Transverse colon (tissue), 4 donors: ENCODE measurements around the gene PRKCB. TPM values are rescaled to one million over a fixed set of nuclear protein-coding genes. Genes with fewer than 3 reads are reported as not detected.

Source experiments
- DNase-seq: peaks from one replicate; pipeline ENCODE4 v3.0.0-alpha.2; 2019
- H3K27ac ChIP-seq, 4 donors: fragments of 200-600 bp; sonication (generic); 2 replicates each; pipeline ENCODE4 v1.5.1; 2016 to 2018; ENCODE audit warnings: inconsistent platforms in 4 of 4
- H3K27me3 ChIP-seq: fragments of 200-600 bp; sonication (generic); 2 replicates; pipeline ENCODE4 v1.5.1; 2017; ENCODE audit warnings: inconsistent platforms
- H3K36me3 ChIP-seq, 4 donors: fragments of 200-600 bp; sonication (generic); 2 replicates each; pipeline ENCODE4 v1.5.1; 2017 to 2019; ENCODE audit warnings: inconsistent platforms in 4 of 4
- H3K4me1 ChIP-seq, 4 donors: fragments of 200-600 bp; sonication (generic); 2 replicates each; pipeline ENCODE4 v1.5.1; 2017 to 2020; ENCODE audit warnings: inconsistent platforms in 4 of 4
- H3K4me3 ChIP-seq, 4 donors: fragments of 200-600 bp; sonication (generic); 1 replicate in 1 of 4; 2 replicates in 3 of 4; pipeline versions ENCODE4 v1.5.1 to v1.6.1; 2017 to 2019; ENCODE audit warnings: inconsistent platforms in 4 of 4
- H3K9me3 ChIP-seq, 2 donors: fragments of 200-600 bp; sonication (generic); 2 replicates each; pipeline ENCODE4 v1.5.1; 2017 to 2019; ENCODE audit warnings: inconsistent platforms in 2 of 2
- CTCF ChIP-seq, 5 experiments: fragments of 200-600 bp in 3 of 5; fragments of 450-650 bp in 2 of 5; sonication (generic) in 3 of 5; IDR thresholded peaks; 1 replicate in 2 of 5; 2 replicates in 3 of 5; pipeline ENCODE4 v1.5.1; 2016 to 2017; ENCODE audit warnings: antibody characterized with exemption in 5 of 5, inconsistent platforms in 3 of 5, mild to moderate bottlenecking in 2 of 5, moderate library complexity in 1 of 5
- EP300 ChIP-seq: sonication (generic); formaldehyde crosslinking; IDR thresholded peaks from one replicate; pipeline ENCODE4 v1.6.1; 2017; ENCODE audit warnings: antibody characterized with exemption, low read depth
- POLR2A ChIP-seq: fragments of 450-650 bp; IDR thresholded peaks from one replicate; pipeline ENCODE4 v1.6.1; 2016; ENCODE audit warnings: antibody characterized with exemption, mild to moderate bottlenecking, moderate library complexity
- POLR2AphosphoS5 ChIP-seq, 3 donors: sonication (generic); formaldehyde crosslinking; IDR thresholded peaks; one replicate each; pipeline ENCODE4 v1.6.1; 2016; ENCODE audit warnings: antibody characterized with exemption in 3 of 3
- WGBS, 2 donors: methylation state at CpG; one replicate each; pipeline ENCODE4 v1.1.5; 2018; ENCODE audit warnings: low coverage in 1 of 2; 5-methylcytosine and 5-hydroxymethylcytosine counted together
- in situ Hi-C, 4 donors: fragments of 200-750 bp; cut with MboI; loops; one replicate each; pipeline versions ENCODE4 v1.15.0 to v1.15.1; 2017; ENCODE audit warnings: low sequenced_read_pairs in 3 of 4, low pct_ligation_motif_present in 1 of 4, low pct_unique_long_range_greater_than_20kb in 1 of 4
- intact Hi-C: fragments of 100-400 bp; cut with DNase I; formaldehyde crosslinking; loops from one replicate; pipeline ENCODE4 v1.15.1; 2023; ENCODE audit warnings: low total_unique reads
- total RNA-seq, 4 donors: library from RNA; depleted of rRNA; stranded (reverse); fragments of >200 nt; gene quantifications; one replicate each; pipeline ENCODE4 v1.1.0, GENCODE V29; 2016

PRKCB gene
- total RNA-seq, 4 donors from 2014 or later: 9.0 to 28.3 (median 15.2) TPM

- intact Hi-C loops (loop anchor here (10.0 kb wide), 1 partner anchor 114 kb away; the partner anchor contains the start of gene PRKCB), in situ Hi-C loops (loop anchor here in 1 of 4 donors (25.0 kb wide), 1 partner anchor 88 kb away; no protein-coding TSS in a partner anchor)
- Histone ChIP-seq H3K36me3 (no peaks in the 10 kb centered on the region), H3K4me3 (no peak overlapping the region), H3K9me3 (no peaks in the 10 kb centered on the region), H3K4me1 (peaks cover 0 to 28% (median 4%) of the 10 kb centered on the region in 4 donors), H3K27ac (peak overlapping the region in 3 of 4 donors; percentile 24 to 48 (median 31)), H3K27me3 (no peaks in the 10 kb centered on the region)
- DNase-seq: peak; percentile 53
- WGBS, 2 donors: 29 to 33% methylated on average over 10 to 11 of the region's 11 CpGs
- no peak for TF ChIP-seq CTCF (IDR thresholded peaks at IDR 0.05)
- no peak for TF ChIP-seq POLR2AphosphoS5 (IDR thresholded peaks at IDR 0.05)
- TF ChIP-seq POLR2A: no peak
- TF ChIP-seq EP300: no peak
These were observed 113.2 kb downstream of the PRKCB start for GRCh38 chr16:23948949-23949411.

DNA sequence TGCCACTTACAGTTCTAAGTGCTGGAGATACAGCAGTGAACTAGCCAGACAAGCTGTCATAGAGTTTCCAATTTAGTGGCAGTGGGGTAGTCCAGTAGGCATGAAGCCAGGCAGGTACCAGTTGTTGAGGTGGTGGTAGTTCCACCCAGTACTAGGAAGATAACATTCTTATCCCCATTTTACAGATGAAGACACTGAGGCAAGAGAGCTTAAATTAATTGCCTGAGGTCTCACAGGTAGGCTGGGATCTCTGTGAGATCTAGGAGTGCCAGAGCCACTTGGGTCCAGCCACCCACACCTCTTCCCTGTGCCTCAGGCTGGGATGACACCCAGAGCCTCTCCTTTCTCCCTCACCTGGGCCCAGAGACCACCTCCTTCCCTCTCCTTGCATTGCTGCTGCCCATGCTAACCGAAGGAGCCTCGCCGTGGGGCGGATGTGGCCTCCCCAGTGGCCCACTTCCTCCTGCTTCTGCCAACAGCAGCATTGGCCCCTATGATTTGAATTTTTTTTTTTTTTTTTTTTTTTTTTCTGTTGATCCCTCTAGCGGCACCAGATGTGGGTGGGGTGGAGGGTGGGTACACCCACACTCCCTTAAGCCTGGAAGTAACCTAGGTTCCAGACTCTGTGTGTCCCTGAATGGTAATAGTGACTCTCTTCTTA, 114.0 kb downstream of the PRKCB start:
- peaks cover 0 to 28% (median 4%) of the 10 kb centered on the region in 4 donors for H3K4me1 ChIP-seq
- H3K36me3 ChIP-seq: no peaks in the 10 kb centered on the region
- WGBS, 2 donors: 48 to 81% methylated on average over 4 to 5 of the region's 5 CpGs
- in situ Hi-C loops (loop anchor here in 1 of 4 donors (25.0 kb wide), 1 partner anchor 88 kb away; no protein-coding TSS in a partner anchor), intact Hi-C loops (loop anchor here (10.0 kb wide), 1 partner anchor 115 kb away; the partner anchor contains the start of gene PRKCB)
- H3K9me3 ChIP-seq: no peaks in the 10 kb centered on the region
- H3K27me3 ChIP-seq: no peaks in the 10 kb centered on the region
- no peak for TF ChIP-seq CTCF (IDR thresholded peaks at IDR 0.05)
- TF ChIP-seq POLR2AphosphoS5 (IDR thresholded peaks at IDR 0.05): no peak
- TF ChIP-seq EP300: no peak
- TF ChIP-seq POLR2A: no peak
- peak; percentile 67 for DNase-seq
- H3K4me3 ChIP-seq: no peak overlapping the region
- H3K27ac ChIP-seq: peak overlapping the region; percentile 7 to 48 (median 33)

DNA sequence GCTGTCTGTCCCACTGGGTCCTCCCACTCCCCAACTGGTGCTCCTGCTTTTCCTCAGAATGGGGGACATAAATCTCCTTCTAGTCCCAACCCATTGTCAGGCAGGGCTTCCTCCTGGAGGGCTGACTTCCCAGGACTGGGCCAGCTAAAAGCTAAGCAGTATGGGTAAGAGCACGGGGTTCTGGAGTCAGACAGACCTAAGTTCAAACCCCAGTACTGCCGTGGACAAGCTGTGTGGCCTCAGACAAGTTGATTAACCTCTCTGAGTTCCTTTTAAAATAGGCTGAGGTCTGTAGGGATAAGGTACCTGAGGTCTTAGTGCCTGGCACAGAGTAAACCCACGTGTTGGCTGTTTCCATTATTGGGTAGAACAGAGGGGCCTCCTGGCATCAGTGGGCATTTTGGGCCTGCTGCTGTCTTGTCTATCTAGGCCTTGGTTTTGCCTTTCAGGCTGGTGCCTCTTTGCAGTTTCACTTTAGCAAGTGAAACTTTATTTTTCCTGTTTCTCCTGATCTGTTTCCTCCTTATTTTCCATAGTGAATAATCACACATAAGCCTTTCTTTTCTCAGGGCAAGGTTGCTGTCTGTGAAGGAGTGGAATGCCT, 114.6 kb downstream of the PRKCB start:
- H3K4me1 ChIP-seq: peaks cover 0 to 28% (median 4%) of the 10 kb centered on the region in 4 donors
- peak overlapping the region; percentile 7 to 48 (median 30) for H3K27ac ChIP-seq
- in situ Hi-C loops: no loop called here
- DNase-seq: no peak
- no peaks in the 10 kb centered on the region for H3K36me3 ChIP-seq
- H3K4me3 ChIP-seq: no peak overlapping the region
- no peaks in the 10 kb centered on the region for H3K27me3 ChIP-seq
- intact Hi-C loops: no loop called here
- no peaks in the 10 kb centered on the region for H3K9me3 ChIP-seq
- 51% methylated on average over 3 of the region's 3 CpGs; no CpG with 5 or more reads in 1 of the 2 donors for WGBS, 2 donors
- TF ChIP-seq POLR2A: no peak
- TF ChIP-seq POLR2AphosphoS5 (IDR thresholded peaks at IDR 0.05): no peak
- no peak for TF ChIP-seq EP300
- no peak for TF ChIP-seq CTCF (IDR thresholded peaks at IDR 0.05)

DNA sequence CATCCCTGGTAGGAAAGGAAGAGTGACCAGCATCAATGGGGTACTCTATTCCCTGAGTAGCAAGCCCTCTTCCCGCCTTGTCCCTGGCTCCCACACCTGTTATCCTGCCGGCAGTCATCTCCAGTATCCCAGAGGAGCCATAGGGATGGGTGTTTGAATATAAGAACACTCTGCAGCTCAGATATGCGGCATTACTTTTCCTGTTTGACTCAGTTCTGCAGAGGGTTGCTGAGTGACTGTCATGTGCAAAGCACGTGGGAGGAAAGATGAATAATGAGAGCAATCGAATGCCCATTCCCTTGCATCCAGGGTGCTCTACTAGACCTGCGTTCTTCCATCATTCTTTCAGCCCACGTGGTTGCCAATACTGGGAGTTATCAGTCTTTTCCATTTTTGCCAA, 115.1 kb downstream of the PRKCB start:
- DNase-seq: no peak
- Histone ChIP-seq H3K4me3 (no peak overlapping the region), H3K27me3 (no peaks in the 10 kb centered on the region), H3K27ac (peak overlapping the region in 1 of 4 donors; percentile 42), H3K9me3 (no peaks in the 10 kb centered on the region), H3K4me1 (peaks cover 0 to 28% (median 4%) of the 10 kb centered on the region in 4 donors), H3K36me3 (no peaks in the 10 kb centered on the region)
- in situ Hi-C loops (no loop called here), intact Hi-C loops (no loop called here)
- TF ChIP-seq POLR2A (no peak), CTCF (IDR thresholded peaks at IDR 0.05) (no peak), POLR2AphosphoS5 (IDR thresholded peaks at IDR 0.05) (no peak), EP300 (no peak)
- 32 to 56% methylated on average over 4 to 7 of the region's 7 CpGs for WGBS, 2 donors
